Activated gamma-delta T cell (primary cell): ENCODE measurements around the gene AEBP1.
A peak's percentile ranks its signal among the peaks of the same experiment; 100 is the strongest.

ENCODE experiments used
- DNase-seq: peaks from one replicate; lab custom pipeline; 2025; lab: John Stamatoyannopoulos, UW

Gene AEBP1

DNA sequence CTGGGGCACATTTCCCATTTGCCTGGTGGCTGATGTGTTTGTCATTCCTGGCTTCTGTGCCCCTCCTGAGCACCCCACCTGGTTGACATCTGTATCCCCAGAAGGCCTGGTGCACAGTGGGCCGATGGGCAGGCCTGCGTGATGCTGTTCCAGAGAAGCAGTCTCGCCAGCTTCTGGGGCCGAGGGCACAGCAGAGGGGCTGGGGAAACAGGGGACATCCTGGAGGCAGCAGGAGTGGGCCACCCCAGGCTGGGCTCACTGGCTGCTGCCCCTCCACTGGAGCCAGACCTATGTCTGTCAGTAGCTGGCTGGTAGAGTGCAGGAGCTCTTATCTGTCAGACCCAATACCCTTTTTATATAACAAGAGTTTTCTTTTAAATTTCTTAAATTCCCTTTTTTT lies 37.9 kb downstream of the AEBP1 start:
- no peak for DNase-seq

- DNase-seq = no peak
Observed at GRCh38 chr7:44143646-44144250, 39.6 kb downstream of the AEBP1 start.

- no peak for DNase-seq
Observed at GRCh38 chr7:44144426-44144967, 40.4 kb downstream of the AEBP1 start.

DNA sequence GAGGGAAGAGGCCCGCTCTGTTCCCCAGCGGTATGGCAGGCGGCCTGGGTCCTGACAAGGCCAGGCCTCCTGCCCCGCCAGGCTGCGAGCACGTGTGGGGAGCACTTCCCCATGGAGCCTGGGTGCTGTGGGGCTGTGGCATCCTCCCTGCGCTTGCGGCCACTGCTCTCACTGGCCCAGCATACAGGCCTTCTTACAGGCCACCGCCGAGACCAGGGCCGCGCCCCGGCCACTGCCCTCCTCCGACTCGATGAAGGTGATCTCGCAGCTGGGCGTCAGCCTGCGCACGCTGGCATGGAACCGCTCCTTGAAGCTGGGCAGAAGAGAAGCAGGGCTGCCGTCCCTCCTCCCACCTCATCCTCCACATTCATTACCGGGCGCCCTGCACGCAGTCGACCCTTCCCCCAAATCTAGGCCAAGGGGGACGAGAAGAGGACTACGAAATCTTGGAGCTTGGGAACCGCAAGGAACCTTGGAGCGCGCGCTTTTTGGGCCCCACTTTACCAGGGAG lies 40.9 kb downstream of the AEBP1 start:
- DNase-seq = no peak

- DNase-seq = peak; percentile 27
Observed at GRCh38 chr7:44145479-44145968, 41.4 kb downstream of the AEBP1 start.

- peak; percentile 35 for DNase-seq
Observed at GRCh38 chr7:44145969-44146911, 42.1 kb downstream of the AEBP1 start.

GRCh38 chr7:44147026-44147991 lies 43.2 kb downstream of the AEBP1 start:
- no peak for DNase-seq

DNA sequence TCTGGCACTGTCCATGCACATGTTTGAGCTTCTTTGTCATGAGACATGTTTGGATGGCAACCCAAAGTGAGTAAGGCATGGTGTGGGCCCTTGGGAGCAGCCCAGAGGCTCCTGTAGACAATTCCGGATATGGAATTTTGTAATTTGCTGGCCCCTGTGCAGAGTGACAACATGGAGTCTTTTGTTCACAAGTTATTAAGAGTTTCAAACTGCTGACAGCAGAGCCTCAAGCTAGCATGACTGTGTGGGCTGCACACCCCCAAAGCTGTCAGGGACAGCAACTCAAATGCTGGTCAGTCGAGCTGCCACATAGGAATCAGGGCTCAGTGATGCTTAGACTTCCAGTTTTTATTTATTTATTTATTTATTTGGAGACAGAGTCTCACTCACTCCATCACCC lies 44.0 kb downstream of the AEBP1 start:
- DNase-seq = no peak

GRCh38 chr7:44148961-44149536 lies 44.9 kb downstream of the AEBP1 start:
- DNase-seq = no peak

DNA sequence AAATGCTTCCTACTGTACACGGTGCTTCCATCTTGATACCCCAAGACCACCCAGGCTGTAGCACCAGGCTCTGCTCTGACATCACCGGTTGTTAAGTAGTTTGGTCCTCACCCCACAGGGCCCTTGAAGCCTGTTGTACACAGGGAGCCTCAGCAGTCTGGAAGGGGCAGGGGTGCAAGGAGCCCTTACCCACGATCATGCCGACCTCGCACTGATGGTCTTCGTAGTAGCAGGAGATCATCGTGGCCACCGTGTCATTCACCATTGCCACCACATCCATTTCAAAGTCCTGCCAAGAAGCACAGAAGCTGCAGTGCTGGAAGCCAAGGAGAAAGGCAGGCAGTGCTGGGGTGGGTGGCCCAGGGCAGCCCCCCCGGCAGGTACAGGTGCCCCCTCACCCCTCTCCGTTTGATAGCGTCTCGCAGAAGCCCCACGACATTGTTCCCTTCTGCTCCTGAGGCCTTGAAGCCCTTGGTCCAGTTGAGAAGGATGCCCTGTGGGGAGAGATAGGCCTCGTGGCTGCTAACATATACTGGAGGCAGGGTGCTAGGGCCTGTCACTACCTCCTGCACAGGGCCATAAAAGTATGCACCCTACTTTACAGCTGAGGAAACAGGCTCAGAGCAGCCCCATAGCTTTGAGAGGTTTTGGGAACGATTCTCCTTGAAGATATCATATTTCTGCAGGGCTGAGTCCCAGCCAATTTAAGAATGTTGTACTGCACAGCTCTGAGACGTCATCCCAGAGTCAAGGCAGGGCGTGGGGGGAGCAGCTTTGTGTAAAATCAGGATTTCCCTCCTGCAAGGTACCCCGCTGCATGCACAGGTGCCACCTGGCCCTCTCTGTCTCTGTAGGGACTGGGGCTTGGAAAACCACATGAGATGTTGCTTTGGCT lies 45.7 kb downstream of the AEBP1 start:
- DNase-seq = no peak

- no peak for DNase-seq
Observed at GRCh38 chr7:44150466-44150832, 46.3 kb downstream of the AEBP1 start.

DNA sequence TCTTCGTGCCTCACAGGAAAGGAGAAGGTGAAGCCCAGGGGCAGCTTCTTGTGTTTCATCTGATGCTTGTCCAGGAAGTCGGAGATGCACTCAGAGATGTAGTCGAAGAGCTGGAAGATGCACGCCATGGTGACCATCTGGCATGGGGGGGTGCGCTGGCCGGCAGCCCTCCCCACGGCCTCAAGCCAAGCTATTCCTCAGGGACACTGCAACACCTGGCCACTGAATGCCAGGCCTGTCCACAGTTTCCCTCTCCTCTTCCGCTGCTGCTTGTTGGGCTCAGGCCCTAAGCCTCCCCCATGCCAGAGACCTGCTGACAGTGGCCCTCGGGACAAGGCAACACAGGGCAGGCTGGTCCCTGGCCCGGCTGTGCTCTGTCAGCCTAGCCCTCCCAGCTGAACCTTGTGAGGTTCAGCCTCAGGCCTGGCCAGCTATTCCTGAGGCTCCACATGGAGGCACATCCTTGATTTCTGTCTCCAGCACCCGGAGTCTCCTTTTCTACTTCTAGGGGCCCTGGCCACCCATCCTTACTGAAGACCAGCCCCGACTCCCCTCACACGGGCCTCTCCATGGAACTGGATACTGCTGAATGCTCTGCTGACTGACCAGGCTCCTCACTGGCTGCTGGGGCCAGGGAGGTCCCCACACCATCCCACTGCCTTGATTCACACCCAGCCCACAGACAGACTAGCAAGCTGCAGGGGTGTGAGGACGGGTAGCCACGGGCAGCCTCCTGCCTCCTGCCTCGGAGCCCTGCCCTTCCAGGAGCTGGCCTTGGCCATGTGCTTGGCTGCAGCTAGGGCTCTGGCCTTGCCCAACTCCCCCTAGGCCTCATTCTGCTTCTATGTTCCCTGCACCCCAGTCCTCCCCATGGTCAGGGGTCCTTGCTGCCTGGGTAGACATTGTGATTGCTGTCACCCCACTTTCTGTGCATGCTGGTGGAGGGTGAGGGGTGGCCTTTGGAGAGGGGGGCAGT lies 47.1 kb downstream of the AEBP1 start:
- DNase-seq = no peak

DNA sequence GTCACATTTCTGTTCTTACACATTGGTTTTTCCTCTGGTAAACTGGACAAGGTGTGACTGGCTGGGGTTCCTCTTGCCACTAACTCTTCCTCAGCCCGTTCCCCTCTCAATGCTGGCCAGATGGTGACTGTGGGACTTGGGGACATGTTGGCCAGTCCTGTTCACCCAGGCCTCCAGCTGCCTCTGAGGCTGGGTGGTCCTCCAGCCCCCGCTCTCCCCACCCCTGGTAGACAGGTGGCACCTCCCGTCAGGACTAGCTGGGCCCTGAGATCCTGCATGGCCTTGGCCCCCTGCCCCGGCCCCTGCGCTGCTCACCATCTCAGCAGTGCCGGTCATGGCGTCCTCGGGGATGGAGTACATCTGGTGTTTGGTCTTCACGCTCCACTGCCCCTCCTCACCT lies 47.8 kb downstream of the AEBP1 start:
- DNase-seq = no peak

- DNase-seq = no peak
Observed at GRCh38 chr7:44152971-44153947, 49.1 kb downstream of the AEBP1 start.

DNA sequence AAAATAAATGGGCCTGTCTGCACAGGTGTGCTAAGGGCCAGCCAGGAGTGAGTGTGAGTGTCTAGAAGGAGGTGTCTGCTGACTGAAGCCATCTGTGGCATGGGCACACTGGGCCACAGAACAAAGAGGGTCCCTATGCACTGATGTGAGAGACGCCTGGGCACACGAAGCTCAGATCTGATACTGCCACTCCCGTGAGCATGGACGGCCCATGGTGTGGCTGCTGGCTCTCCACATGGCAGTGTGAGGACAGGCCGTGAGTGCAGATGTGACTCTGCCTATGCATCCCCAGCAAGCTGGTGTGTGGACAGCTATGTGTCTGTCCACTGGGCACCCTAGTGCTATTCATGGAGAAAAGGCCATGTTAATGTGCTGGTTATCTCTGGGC lies 49.8 kb downstream of the AEBP1 start:
- DNase-seq = no peak

GRCh38 chr7:44154703-44155102 lies 50.6 kb downstream of the AEBP1 start:
- no peak for DNase-seq
